AG10803 (cell line): Measurements from ENCODE around the gene ZBTB16.

Source experiments
- DNase-seq: peaks from one replicate; pipeline ENCODE4 v3.0.0; 2010; ENCODE audit warnings: low read depth
- H3K4me3 ChIP-seq: 2 replicates; pipeline ENCODE4 v1.5.1; 2011; ENCODE audit warnings: mild to moderate bottlenecking, low read length, control low read depth
- TF ChIP-seq, protein P1 (sequence below): conservative IDR thresholded peaks from 2 replicates; pipeline ENCODE4 v1.5.1; 2011; ENCODE audit warnings: mild to moderate bottlenecking, low read length, control low read depth, inconsistent platforms

ZBTB16 gene

DNA sequence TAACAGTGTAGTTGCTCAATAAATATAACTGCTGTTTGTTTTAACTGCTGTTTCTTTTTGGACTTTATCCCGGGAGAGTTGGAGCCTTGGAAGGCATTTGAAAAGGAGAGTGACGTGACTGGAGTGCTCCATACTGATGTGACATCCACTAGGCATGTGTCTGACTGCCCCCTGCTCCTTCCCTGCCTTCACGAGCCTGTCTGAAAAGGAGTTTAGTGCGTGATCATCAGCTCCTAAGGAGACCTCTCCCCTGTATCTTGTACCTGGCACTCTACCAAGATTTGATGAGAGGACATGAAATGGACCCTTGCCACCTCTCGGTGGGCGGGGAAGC is 22.9 kb downstream of the ZBTB16 start:
- H3K4me3 ChIP-seq = no peak overlapping the region
- no peak for DNase-seq
- TF ChIP-seq, protein P1, sequence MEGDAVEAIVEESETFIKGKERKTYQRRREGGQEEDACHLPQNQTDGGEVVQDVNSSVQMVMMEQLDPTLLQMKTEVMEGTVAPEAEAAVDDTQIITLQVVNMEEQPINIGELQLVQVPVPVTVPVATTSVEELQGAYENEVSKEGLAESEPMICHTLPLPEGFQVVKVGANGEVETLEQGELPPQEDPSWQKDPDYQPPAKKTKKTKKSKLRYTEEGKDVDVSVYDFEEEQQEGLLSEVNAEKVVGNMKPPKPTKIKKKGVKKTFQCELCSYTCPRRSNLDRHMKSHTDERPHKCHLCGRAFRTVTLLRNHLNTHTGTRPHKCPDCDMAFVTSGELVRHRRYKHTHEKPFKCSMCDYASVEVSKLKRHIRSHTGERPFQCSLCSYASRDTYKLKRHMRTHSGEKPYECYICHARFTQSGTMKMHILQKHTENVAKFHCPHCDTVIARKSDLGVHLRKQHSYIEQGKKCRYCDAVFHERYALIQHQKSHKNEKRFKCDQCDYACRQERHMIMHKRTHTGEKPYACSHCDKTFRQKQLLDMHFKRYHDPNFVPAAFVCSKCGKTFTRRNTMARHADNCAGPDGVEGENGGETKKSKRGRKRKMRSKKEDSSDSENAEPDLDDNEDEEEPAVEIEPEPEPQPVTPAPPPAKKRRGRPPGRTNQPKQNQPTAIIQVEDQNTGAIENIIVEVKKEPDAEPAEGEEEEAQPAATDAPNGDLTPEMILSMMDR = no peak

- no peak for DNase-seq
- TF ChIP-seq, protein P1 = no peak
- no peak overlapping the region for H3K4me3 ChIP-seq
These were observed 23.3 kb downstream of the ZBTB16 start for GRCh38 chr11:114082767-114083181.

DNA sequence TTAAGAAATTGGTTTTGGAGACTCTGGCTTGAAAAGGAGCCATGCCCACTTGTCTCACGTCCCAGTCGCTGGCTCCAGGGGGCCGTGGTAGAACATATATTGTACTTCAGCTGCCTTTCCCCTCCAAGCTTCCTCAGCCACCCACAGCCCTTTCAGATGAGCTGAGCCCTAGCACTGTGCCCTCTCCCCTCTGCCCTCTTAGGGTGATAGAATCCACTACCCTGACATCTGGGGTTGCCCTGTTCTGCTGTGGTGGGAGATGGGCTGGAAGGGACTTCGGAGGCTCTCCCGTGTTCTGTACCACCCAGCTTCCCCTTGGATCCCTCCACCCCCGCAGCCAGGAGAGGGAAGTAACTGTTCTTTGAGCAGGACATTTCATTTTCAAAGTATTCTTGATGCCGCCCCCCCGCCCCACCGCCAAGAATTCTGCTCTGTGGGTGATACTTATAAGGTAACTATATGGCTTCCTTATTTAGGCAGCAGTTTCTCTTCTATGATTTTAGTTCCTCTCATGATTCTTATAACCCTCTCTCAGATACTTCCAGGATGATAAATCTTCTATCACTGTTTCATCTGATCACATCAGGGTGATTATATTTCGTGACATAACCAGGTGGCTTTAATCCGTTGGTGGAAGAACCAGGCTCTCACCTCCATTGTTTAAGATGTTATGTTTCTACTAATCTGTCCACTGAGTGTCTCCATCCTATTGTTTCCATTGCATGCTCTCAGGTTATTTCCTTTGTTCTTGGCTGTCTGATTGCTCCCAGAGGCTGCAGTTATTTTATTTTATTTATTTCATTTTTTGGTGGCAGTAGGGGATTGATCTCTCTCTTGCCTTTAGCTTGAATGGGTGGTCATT is 24.1 kb downstream of the ZBTB16 start:
- DNase-seq = no peak
- H3K4me3 ChIP-seq = no peak overlapping the region
- TF ChIP-seq, protein P1 = no peak

- TF ChIP-seq, protein P1 = no peak
- H3K4me3 ChIP-seq = no peak overlapping the region
- no peak for DNase-seq
These were observed 24.9 kb downstream of the ZBTB16 start for GRCh38 chr11:114084414-114084813.

GRCh38 chr11:114085965-114086793 is 26.7 kb downstream of the ZBTB16 start:
- H3K4me3 ChIP-seq = no peak overlapping the region
- DNase-seq = no peak

DNA sequence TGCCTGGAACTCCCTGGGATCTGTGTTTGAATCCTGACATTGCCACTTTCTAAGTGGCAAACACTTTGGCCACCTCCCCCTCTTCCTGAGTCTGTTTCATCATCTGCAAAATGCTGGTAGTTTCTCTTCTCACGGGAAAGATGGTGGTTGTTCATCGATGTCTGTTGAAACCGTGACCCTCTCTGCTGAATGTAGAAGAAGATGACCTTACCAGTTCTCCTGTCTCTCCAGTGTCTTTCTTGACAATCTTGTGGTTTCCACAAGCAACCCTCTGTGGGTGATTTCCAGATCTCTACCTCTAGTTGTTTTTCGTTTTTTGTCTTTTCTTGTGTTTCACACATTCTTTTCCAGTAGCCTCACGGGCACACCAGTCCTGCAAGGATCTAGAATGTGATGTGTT is 27.5 kb downstream of the ZBTB16 start:
- H3K4me3 ChIP-seq = no peak overlapping the region
- no peak for DNase-seq
- TF ChIP-seq, protein P1 = no peak

More at GRCh38 chr11:114085965-114086793, 26.7 kb downstream of the ZBTB16 start:
- TF ChIP-seq, protein P1 = no peak
